HG02642 (cell line): ENCODE measurements around the gene PCDH10.
"Not testable (repeated sequence)": the region's sequence is repeated elsewhere in the genome, so short reads cannot be mapped to it uniquely, and the experiment has no call there.

Experiments used
- ATAC-seq: cut with Tn5 transposase; IDR thresholded peaks from one replicate; pipeline ENCODE4 v1.9.1; 2021; ENCODE audit warnings: mild to moderate bottlenecking; ENCODE audit not compliant: unreplicated experiment, poor library complexity

The PCDH10 gene

DNA sequence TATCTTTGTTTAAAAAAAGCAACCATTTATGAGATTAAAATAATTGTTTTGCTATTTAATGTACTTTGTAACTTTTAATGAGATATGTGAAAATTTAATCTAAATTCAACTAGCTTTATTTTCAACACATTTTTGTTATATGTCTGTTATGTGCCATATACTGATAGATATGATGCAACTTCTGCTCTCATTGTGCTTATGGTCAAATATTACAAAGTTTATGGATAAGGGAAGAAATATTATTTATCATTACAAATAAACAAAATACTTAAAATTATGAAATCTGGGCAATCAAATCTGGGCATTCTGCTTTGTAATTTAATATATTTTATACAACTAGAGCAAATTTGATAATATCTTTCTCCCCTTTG is 40.0 kb downstream of the PCDH10 start:
- no peak for ATAC-seq

DNA sequence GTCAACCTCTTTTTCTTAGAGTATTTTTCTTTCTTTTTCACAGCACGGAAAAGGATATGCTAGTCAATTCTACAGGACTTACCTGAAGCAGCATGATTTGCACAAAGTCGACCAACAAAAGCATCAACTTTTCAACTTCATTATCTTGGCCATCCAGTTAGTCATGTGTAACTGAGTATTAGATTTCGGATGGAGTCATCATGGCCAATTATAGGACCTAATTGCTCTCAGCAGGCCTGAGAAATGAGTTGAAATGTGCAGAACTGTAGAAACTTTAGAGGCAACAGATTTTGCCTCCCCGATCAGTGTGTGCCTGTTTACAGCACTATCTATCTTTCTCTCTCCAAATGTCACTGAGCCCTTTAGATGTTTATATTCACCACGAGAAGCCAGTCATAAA is 41.0 kb downstream of the PCDH10 start:
- no peak for ATAC-seq

DNA sequence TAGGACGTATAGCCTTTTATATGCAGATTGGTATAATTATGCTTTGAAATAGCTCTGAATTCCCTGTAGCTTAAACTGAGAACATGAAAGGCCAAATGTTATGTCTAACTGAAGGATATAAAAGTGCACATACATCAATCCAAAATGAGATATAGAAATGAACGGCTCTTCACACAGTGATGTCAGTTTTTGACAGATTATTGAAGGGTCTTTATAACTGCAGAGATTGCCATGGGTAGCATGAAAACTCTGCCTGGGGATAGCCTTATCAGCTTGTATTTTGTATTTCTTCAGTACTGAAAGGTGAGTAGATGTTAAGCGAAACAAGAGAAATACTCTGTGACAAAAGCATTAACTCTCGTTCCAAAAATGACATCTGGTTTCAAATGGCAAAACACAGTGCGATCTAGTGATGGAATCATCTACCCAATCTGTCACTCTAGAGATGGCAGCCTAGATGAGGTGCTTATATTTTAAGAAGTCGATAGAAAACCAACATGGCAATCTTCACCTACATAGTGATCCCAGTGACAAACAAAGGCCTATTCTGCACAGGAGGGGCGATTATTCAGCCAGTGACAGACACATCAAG is 59.7 kb downstream of the PCDH10 start:
- no peak for ATAC-seq

DNA sequence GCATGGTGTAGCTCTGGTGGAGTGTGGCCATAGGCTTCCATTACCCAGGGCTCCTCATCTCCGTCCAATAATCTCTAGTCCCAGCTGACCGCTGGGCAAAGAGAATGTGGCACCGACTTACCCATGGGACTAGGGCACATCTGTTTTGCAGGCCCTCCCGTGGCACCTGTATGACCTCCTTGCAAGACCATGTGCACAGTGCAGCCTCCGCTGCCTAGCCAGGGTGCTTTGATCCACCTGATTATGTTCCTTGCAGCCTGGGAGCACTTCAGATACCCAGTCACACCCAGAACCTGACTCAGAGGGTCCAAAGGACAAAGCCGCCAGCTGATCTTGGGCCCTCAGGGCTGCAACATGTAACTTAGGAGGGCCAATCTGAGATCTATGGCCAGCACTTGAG is 84.8 kb downstream of the PCDH10 start:
- ATAC-seq, result no peak

DNA sequence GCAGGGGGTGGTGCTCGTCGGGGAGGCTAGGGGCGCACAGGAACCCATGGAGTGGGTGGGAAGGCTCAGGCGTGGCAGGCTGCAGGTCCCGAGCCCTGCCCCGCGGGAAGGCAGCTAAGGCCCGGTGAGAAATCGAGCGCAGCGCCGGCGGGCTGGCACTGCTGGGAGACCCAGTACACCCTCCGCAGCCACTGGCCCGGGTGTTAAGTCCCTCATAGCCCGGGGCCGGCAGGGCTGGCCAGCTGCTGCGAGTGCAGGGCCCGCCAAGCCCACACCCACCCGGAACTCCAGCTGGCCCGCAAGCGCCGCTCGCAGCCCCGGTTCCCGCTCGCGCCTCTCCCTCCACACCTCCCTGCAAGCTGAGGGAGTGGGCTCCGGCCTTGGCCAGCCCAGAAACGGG is 91.4 kb downstream of the PCDH10 start:
- ATAC-seq, result not testable (repeated sequence)
